Left kidney (tissue), 8 donors: ENCODE measurements around the gene CDC73. TPM values are rescaled to one million over a fixed set of nuclear protein-coding genes. Genes with fewer than 3 reads are reported as not detected.

Experiments
- DNase-seq: peaks from one replicate; pipeline ENCODE4 v3.0.0-alpha.2; 2013
- long read RNA-seq, 8 donors: transcript quantifications; one replicate each; lab custom pipeline, GENCODE V29; 2026
- polyA plus RNA-seq: library from polyadenylated mRNA; unstranded; fragments of 120-200 nt; gene quantifications from one replicate; pipeline ENCODE4 v1.2.1, GENCODE V29; 2013; ENCODE audit not compliant: insufficient read length

CDC73 gene
- polyA plus RNA-seq = 50.6 TPM
- long read RNA-seq, donor 1, full-length matches to known transcripts = 4 of 29 reads
- long read RNA-seq, donor 1, partial matches to known transcripts = 25 of 29 reads
- long read RNA-seq, donor 1, other reads (novel, unspliced or antisense) = 0 of 29 reads
- long read RNA-seq, donor 2, full-length matches to known transcripts = 3 of 18 reads
- long read RNA-seq, donor 2, partial matches to known transcripts = 15 of 18 reads
- long read RNA-seq, donor 2, other reads (novel, unspliced or antisense) = 0 of 18 reads
- long read RNA-seq, donor 3, full-length matches to known transcripts = 4 of 12 reads
- long read RNA-seq, donor 3, partial matches to known transcripts = 8 of 12 reads
- long read RNA-seq, donor 3, other reads (novel, unspliced or antisense) = 0 of 12 reads
- long read RNA-seq, donor 4 = 0 reads
- long read RNA-seq, donor 5, full-length matches to known transcripts = 11 of 24 reads
- long read RNA-seq, donor 5, partial matches to known transcripts = 13 of 24 reads
- long read RNA-seq, donor 5, other reads (novel, unspliced or antisense) = 0 of 24 reads
- long read RNA-seq, donor 6, full-length matches to known transcripts = 4 of 11 reads
- long read RNA-seq, donor 6, partial matches to known transcripts = 7 of 11 reads
- long read RNA-seq, donor 6, other reads (novel, unspliced or antisense) = 0 of 11 reads
- long read RNA-seq, donor 7, full-length matches to known transcripts = 8 of 21 reads
- long read RNA-seq, donor 7, partial matches to known transcripts = 13 of 21 reads
- long read RNA-seq, donor 7, other reads (novel, unspliced or antisense) = 0 of 21 reads
- long read RNA-seq, donor 8, full-length matches to known transcripts = 2 of 2 reads
- long read RNA-seq, donor 8, partial matches to known transcripts = 0 of 2 reads
- long read RNA-seq, donor 8, other reads (novel, unspliced or antisense) = 0 of 2 reads

GRCh38 chr1:193121616-193122593 lies at the start of gene CDC73:
Gene CDC73 (plus strand): TSS chr1:193122031. CDS start chr1:193122201, 170 bp downstream.
- peak; percentile 97 for DNase-seq

GRCh38 chr1:193077991-193078390 lies 43.8 kb upstream of the CDC73 start:
- no peak for DNase-seq

- no peak for DNase-seq
Observed at GRCh38 chr1:193079187-193079586, 42.6 kb upstream of the CDC73 start.

GRCh38 chr1:193083365-193084088 lies 38.3 kb upstream of the CDC73 start:
- DNase-seq = no peak

- no peak for DNase-seq
Observed at GRCh38 chr1:193085263-193085662, 36.6 kb upstream of the CDC73 start.

GRCh38 chr1:193086342-193086741 lies 35.5 kb upstream of the CDC73 start:
- DNase-seq = no peak

- DNase-seq = no peak
Observed at GRCh38 chr1:193087893-193088292, 33.9 kb upstream of the CDC73 start.

GRCh38 chr1:193090865-193091264 lies 31.0 kb upstream of the CDC73 start:
- DNase-seq = no peak

GRCh38 chr1:193094112-193094511 lies 27.7 kb upstream of the CDC73 start:
- no peak for DNase-seq

- DNase-seq = no peak
Observed at GRCh38 chr1:193102662-193103061, 19.2 kb upstream of the CDC73 start.

- no peak for DNase-seq
Observed at GRCh38 chr1:193103759-193104501, 17.9 kb upstream of the CDC73 start.

- DNase-seq = no peak
Observed at GRCh38 chr1:193104502-193104906, 17.3 kb upstream of the CDC73 start.

GRCh38 chr1:193104907-193105820 lies 16.7 kb upstream of the CDC73 start, which contains the start of gene GLRX2:
Gene GLRX2 (minus strand): TSS chr1:193105414. CDS start chr1:193105382, 32 bp downstream.
- DNase-seq = peak; percentile 82

GRCh38 chr1:193105821-193106177 lies 16.0 kb upstream of the CDC73 start:
- no peak for DNase-seq

- no peak for DNase-seq
Observed at GRCh38 chr1:193108471-193108870, 13.4 kb upstream of the CDC73 start.

- DNase-seq = no peak
Observed at GRCh38 chr1:193109619-193110018, 12.2 kb upstream of the CDC73 start.

- DNase-seq = no peak
Observed at GRCh38 chr1:193110246-193110645, 11.6 kb upstream of the CDC73 start.

- DNase-seq = no peak
Observed at GRCh38 chr1:193110864-193111263, 11.0 kb upstream of the CDC73 start.

GRCh38 chr1:193111641-193112090 lies 10.2 kb upstream of the CDC73 start:
- no peak for DNase-seq
